ENCODE data around the gene ODAD4.

ODAD4 gene

DNA sequence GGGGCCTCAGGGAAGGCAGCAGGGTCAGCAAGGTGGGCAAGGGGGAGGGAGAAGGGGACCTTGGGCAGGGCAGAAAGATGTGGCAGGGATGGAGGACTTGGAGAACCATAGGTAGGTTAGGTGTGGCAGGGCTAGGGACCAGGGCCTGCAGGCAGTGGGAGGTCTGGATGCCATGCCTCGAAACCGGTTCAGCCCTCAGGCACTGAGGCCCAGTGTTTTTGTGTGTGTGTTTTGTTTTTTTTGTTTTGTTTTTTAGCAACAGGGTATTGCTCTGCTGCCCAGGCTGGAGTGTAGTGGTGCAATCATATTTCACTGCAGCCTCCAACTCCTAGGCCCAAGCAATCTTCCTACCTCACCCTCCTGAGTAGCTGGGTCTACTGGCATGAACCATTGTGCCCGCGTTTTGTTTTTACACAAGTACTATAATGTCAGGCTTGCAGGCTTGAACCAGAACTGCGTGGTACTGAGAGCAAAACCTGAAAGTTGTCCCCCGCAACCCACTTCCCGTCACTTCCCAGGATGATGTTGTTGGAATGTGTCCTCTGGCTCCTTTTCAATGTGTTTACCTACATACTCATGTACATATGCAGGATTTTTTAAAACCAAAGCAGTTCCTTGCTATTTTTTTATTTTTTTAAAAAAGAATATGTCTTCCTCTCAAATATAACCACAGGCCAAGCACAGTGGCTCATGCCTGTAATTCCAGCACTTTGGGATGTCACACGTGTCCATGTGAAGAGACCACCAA is 12.4 kb downstream of the ODAD4 start:
- TF ChIP-seq, protein P1, sequence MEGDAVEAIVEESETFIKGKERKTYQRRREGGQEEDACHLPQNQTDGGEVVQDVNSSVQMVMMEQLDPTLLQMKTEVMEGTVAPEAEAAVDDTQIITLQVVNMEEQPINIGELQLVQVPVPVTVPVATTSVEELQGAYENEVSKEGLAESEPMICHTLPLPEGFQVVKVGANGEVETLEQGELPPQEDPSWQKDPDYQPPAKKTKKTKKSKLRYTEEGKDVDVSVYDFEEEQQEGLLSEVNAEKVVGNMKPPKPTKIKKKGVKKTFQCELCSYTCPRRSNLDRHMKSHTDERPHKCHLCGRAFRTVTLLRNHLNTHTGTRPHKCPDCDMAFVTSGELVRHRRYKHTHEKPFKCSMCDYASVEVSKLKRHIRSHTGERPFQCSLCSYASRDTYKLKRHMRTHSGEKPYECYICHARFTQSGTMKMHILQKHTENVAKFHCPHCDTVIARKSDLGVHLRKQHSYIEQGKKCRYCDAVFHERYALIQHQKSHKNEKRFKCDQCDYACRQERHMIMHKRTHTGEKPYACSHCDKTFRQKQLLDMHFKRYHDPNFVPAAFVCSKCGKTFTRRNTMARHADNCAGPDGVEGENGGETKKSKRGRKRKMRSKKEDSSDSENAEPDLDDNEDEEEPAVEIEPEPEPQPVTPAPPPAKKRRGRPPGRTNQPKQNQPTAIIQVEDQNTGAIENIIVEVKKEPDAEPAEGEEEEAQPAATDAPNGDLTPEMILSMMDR (IDR thresholded peaks at IDR 0.05; ENCODE audit: low read depth, low read length, missing control alignments): no peak
- no peak for DNase-seq (ENCODE audit: extremely low read depth, low read depth)
- H3K4me3 ChIP-seq (replicated peaks; ENCODE audit: low read depth, low read length): no peak overlapping the region

- DNase-seq (ENCODE audit: extremely low read depth, low read depth): no peak
- H3K4me3 ChIP-seq (replicated peaks; ENCODE audit: low read depth, low read length): no peak overlapping the region
- TF ChIP-seq, protein P1 (IDR thresholded peaks at IDR 0.05; ENCODE audit: low read depth, low read length, missing control alignments): no peak
Measured at GRCh38 chr17:41943492-41943891, 13.1 kb downstream of the ODAD4 start.

GRCh38 chr17:41944943-41945342 is 14.5 kb downstream of the ODAD4 start:
- TF ChIP-seq, protein P1 (IDR thresholded peaks at IDR 0.05; ENCODE audit: low read depth, low read length, missing control alignments): no peak
- no peak overlapping the region for H3K4me3 ChIP-seq (replicated peaks; ENCODE audit: low read depth, low read length)
- no peak for DNase-seq (ENCODE audit: extremely low read depth, low read depth)

DNA sequence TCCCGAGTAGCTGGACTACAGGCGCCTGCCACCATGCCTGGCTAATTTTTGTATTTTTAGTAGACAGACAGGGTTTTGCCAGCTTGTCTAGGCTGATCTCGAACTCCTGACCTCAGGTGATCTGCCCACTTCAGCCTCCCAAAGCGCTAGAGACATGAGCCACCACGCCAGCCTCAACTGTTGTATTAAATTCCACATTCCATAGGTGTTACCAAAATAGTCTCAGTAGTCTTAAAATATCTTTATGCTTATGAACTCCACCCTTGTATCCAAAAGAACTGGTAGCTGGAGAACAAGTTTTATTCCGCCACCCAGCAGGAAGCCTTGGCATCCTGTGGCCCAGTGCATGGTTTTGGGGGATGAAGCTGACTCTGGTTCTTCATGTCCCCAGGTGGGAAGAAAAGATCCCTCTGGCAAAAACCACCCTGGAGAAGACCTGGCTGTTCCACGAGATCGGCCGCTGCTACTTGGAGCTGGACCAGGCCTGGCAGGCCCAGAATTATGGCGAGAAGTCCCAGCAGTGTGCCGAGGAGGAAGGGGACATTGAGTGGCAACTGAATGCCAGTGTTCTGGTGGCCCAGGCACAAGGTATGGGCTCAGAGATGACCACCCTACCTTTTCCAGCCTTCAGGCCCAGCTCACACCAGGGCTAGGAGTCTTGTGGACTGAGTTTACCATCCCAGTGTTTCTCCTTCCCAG is 18.5 kb downstream of the ODAD4 start:
- H3K4me3 ChIP-seq (replicated peaks; ENCODE audit: low read depth, low read length): no peak overlapping the region
- TF ChIP-seq, protein P1 (IDR thresholded peaks at IDR 0.05; ENCODE audit: low read depth, low read length, missing control alignments): no peak

GRCh38 chr17:41956522-41956921 is 26.1 kb downstream of the ODAD4 start:
- H3K4me3 ChIP-seq (replicated peaks; ENCODE audit: low read depth, low read length): no peak overlapping the region
- TF ChIP-seq, protein P1 (IDR thresholded peaks at IDR 0.05; ENCODE audit: low read depth, low read length, missing control alignments): no peak
- no peak for DNase-seq (ENCODE audit: extremely low read depth, low read depth)

More for the DNA sequence above, 18.5 kb downstream of the ODAD4 start:
- DNase-seq (ENCODE audit: extremely low read depth, low read depth): no peak

DNA sequence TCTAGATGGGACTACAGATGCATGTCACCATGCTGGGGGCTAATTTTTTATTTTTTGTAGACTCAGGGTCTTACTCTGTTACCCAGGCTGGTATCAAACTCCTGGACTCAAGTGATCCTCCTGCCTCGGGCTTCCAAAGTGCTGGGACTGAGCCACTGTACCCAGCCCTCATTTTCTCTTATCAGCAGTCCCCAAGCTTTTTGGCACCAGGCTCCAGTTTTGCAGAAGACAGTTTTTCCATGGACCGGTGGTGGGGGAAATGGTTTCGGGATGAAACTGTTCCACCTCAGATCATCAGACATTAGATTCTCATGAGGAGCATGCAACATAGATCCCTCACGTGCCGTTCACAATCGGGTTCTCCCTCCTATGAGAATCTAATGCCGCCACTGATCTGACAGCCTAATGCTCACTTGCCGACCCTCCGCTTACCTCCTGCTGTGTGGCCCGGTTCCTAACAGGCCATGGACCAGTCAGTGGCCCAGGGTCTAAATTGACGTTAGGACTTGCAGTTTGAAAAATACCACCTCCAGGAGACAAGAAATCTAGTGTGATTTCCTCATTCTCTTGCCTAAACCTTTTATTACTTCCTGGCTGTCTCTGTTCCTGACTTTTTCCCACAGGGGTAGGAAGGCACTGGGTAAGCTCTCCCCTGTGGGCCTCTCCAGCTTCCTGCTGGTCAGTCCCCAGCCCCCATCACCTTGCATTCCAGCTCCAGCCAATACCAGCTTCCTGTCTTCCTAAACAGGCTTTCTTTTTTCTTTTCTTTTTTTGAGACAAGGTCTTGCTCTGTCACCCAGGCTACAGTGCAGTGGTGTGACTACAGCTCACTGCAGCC is 26.8 kb downstream of the ODAD4 start:
- TF ChIP-seq, protein P1 (IDR thresholded peaks at IDR 0.05; ENCODE audit: low read depth, low read length, missing control alignments): no peak

More for the DNA sequence above, 26.8 kb downstream of the ODAD4 start:
- no peak overlapping the region for H3K4me3 ChIP-seq (replicated peaks; ENCODE audit: low read depth, low read length)
- DNase-seq (ENCODE audit: extremely low read depth, low read depth): no peak

All from HFF-Myc (cell line).